T-cell (primary cell): ENCODE results near the gene OR6S1. TPM values are rescaled to one million over a fixed set of nuclear protein-coding genes. Genes with fewer than 3 reads are reported as not detected.

Experiments
- ATAC-seq, 4 experiments: fragments of 200-7000 bp in 3 of 4; fragments of 150-1000 bp in 1 of 4; cut with Tn5 transposase; replicated peaks in 1 of 4; 1 replicate in 3 of 4; 2 replicates in 1 of 4; pipeline ENCODE4 v1.10.0; 2021; ENCODE audit warnings: moderate library complexity in 3 of 4, mild to moderate bottlenecking in 2 of 4, moderate number of reproducible peaks in 1 of 4
- CTCF ChIA-PET, 2 donors: fragments of 300-600 bp; sonication (Branson Sonifier 250); formaldehyde crosslinking; loops; one replicate each; lab custom pipeline; 2022; ENCODE audit warnings: antibody characterized with exemption in 2 of 2; lab: Charles Lee
- POLR2A ChIA-PET, 2 donors: fragments of 300-600 bp; sonication (Branson Sonifier 250); formaldehyde crosslinking; loops; one replicate each; lab custom pipeline; 2022; ENCODE audit warnings: antibody characterized with exemption in 2 of 2; lab: Charles Lee
- DNase-seq, 35 experiments: peaks; one replicate each; pipeline versions ENCODE4 v3.0.0 to v3.0.0-alpha.2; 2013 to 2023
- H3K27ac ChIP-seq: one replicate; pipeline ENCODE4 v1.5.1; 2013; ENCODE audit warnings: low read length
- H3K27me3 ChIP-seq, 2 experiments: replicated peaks in 1 of 2; 1 replicate in 1 of 2; 2 replicates in 1 of 2; pipeline versions ENCODE4 v1.6.1 to v1.7.0; 2013; ENCODE audit warnings: low read length in 1 of 2, mixed read lengths in 1 of 2; ENCODE audit not compliant: control insufficient read depth in 2 of 2, insufficient read depth in 2 of 2; ENCODE audit errors: extremely low read depth in 1 of 2
- H3K36me3 ChIP-seq, 2 donors: 1 replicate in 1 of 2; 2 replicates in 1 of 2; pipeline versions ENCODE4 v1.6.1 to v1.7.0; 2013; ENCODE audit warnings: low read length in 1 of 2; ENCODE audit not compliant: control insufficient read depth in 2 of 2, insufficient read depth in 1 of 2; ENCODE audit errors: extremely low read depth in 1 of 2
- H3K4me1 ChIP-seq, 2 experiments: 1 replicate in 1 of 2; 2 replicates in 1 of 2; pipeline versions ENCODE4 v1.6.1 to v1.7.0; 2013; ENCODE audit warnings: low read length in 2 of 2, mixed read lengths in 1 of 2; ENCODE audit not compliant: insufficient read depth in 2 of 2, control insufficient read depth in 1 of 2; ENCODE audit errors: extremely low read depth in 1 of 2
- H3K4me3 ChIP-seq, 2 donors: 1 replicate in 1 of 2; 2 replicates in 1 of 2; pipeline versions ENCODE4 v1.5.1 to v1.7.0; 2013; ENCODE audit warnings: mild to moderate bottlenecking in 2 of 2, low read length in 1 of 2, moderate library complexity in 1 of 2; ENCODE audit not compliant: control insufficient read depth in 1 of 2; ENCODE audit errors: extremely low read depth in 1 of 2
- H3K9me3 ChIP-seq: 2 replicates; pipeline ENCODE4 v1.7.0; 2013
- H3K27ac Mint-ChIP-seq, 2 donors: one replicate each; pipeline ENCODE4 v1.8.0; 2020 to 2021; ENCODE audit warnings: mild to moderate bottlenecking in 2 of 2, mixed read lengths in 2 of 2
- H3K27me3 Mint-ChIP-seq, 2 donors: one replicate each; pipeline ENCODE4 v1.8.0; 2021 to 2022; ENCODE audit warnings: mixed read lengths in 2 of 2
- H3K36me3 Mint-ChIP-seq: one replicate; pipeline ENCODE4 v1.8.0; 2021; ENCODE audit warnings: mixed read lengths
- H3K4me1 Mint-ChIP-seq, 3 donors: one replicate each; pipeline ENCODE4 v1.8.0; 2020 to 2022; ENCODE audit warnings: mixed read lengths in 3 of 3, mild to moderate bottlenecking in 1 of 3
- H3K4me3 Mint-ChIP-seq, 3 donors: one replicate each; pipeline ENCODE4 v1.8.0; 2020 to 2022; ENCODE audit warnings: mild to moderate bottlenecking in 3 of 3, mixed read lengths in 3 of 3, moderate library complexity in 3 of 3
- H3K9me3 Mint-ChIP-seq, 3 donors: one replicate each; pipeline ENCODE4 v1.8.0; 2020 to 2022; ENCODE audit warnings: mixed read lengths in 3 of 3
- WGBS: methylation state at CpG from one replicate; pipeline ENCODE4 v1.1.5; 2013; ENCODE audit warnings: missing lambda C conversion rate; ENCODE audit not compliant: insufficient coverage; 5-methylcytosine and 5-hydroxymethylcytosine counted together
- total RNA-seq, 35 experiments: library from RNA in 6 of 35; stranded (reverse) in 6 of 35; fragments of 120-200 nt in 1 of 35; gene quantifications; one replicate each; pipeline versions ENCODE4 v1.2.1 to v1.2.4 and lab custom pipeline; 2013 to 2026

Gene OR6S1
- total RNA-seq, 5 donors from 2014 or later (not counting 1 experiment from before 2014, with no cell fraction given), result not detected

DNA sequence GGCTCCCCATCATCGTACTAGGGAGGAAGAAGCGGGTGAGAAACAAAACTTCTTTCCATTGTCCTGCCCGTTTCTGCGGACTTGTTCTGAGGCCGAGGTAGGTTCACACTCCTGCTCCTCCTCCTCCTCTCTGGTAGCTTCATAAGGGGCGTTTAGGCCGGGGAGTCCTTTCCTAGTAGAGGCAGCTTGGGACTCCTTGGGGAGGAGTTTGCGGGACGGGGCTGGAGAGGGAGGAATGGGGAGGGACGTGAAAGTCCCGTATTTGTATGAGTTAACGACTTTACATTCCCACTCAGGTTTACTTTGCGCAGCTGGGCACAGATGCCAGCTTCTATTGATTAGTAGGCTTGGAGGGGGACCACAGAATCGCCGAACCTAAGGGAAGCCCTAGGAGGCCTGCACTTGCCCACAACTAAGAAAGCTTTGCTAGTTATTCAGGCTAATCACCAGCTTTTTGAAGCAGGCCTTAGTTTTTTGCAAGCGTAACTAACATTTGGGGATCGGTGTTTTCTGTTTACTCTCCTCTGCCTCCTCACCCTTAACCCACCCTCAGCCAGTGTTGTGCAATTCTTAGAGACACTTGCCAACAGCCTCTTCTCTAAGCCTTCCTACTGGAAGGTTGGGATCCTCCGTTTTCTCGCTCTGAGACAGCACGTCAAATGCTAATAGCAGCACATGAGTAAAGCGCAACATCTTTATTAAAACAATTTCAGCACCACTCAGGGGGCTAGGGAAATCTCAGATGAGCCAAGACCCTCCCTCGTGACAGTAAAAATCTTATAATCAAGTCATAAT is 43.4 kb upstream of the OR6S1 start:
- ATAC-seq, result no peak
- WGBS, result 72% methylated on average over 12 of the region's 22 CpGs
- no peaks in the 10 kb centered on the region for H3K27me3 Mint-ChIP-seq
- peaks cover 14 to 43% of the 10 kb centered on the region in 2 experiments for H3K4me1 ChIP-seq
- H3K9me3 Mint-ChIP-seq, result no peaks in the 10 kb centered on the region
- H3K4me3 ChIP-seq, result peak overlapping the region; percentile 68 to 98
- ChIA-PET POLR2A (interaction anchor here in 1 of 2 donors (2.1 kb wide), 1 partner anchor 72 kb away, joined by 7 read pairs; no protein-coding TSS in a partner anchor), CTCF (interaction anchor here (1.0 to 4.7 kb wide), 4 partner anchors 22 to 357 kb away, joined by 3 to 34 read pairs (median 4); partner anchors contain the start of gene PARP2 (in 1 of the 2))
- H3K4me1 Mint-ChIP-seq, result peaks cover 5 to 28% (median 7%) of the 10 kb centered on the region in 3 donors
- H3K27ac ChIP-seq, result peak overlapping the region; percentile 91
- H3K36me3 ChIP-seq, result no peaks in the 10 kb centered on the region
- no peak overlapping the region for H3K4me3 Mint-ChIP-seq
- DNase-seq, result no peak
- no peaks in the 10 kb centered on the region for H3K9me3 ChIP-seq
- H3K27ac Mint-ChIP-seq, result peak overlapping the region in 1 of 2 donors; percentile 66
- no peaks in the 10 kb centered on the region for H3K27me3 ChIP-seq
- H3K36me3 Mint-ChIP-seq, result no peaks in the 10 kb centered on the region

DNA sequence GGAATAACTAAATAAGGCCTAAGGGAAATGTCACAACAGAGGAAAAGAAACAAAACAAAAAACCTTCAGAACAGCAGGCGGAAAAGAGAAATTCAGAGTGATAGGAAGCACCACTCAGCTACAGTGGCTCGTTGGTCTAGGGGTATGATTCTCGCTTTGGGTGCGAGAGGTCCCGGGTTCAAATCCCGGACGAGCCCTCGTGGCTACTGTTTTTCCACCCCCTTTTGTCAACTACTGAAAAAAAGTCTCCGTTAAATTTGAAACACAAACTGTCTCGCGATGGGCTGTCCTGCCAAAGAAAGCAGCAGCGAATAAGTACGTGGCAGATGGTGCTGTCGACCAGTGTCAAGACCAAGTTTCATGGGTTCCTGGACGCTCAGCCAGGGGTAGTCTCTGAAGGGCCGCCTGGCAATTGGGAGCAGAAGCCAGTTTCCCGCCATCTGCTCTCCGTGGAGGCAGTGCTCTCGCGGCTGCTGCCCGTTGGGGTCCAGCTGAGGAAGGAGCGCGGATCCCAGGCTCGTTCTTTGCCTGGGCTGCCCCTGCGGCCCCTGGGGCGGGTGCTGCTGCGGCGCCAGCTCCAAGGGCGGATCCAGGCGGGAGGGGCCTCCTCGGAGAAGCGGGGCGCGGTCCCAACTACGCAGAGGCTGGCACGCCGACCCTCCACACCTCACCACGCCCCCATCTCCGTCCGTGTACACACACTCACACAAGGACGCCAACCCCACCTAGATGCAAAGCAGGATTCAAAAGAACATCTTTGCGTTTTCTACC is 42.6 kb upstream of the OR6S1 start, which contains the start of gene RNASE4:
TSS of gene RNASE4 (plus strand) at position 670 of the 771 bp plus-strand sequence. CDS start 14,812 bp downstream, outside the sequence.
- H3K4me1 ChIP-seq, result peaks cover 17 to 46% of the 10 kb centered on the region in 2 experiments
- no peaks in the 10 kb centered on the region for H3K27me3 ChIP-seq
- no peaks in the 10 kb centered on the region for H3K9me3 ChIP-seq
- H3K27ac ChIP-seq, result peak within 1 kb of the TSS; percentile 91
- POLR2A ChIA-PET, result interaction anchor here in 1 of 2 donors (1.0 to 2.1 kb wide), 3 partner anchors 71 to 341 kb away, joined by 3 to 12 read pairs (median 7); partner anchors contain the start of genes APEX1 and PARP2
- DNase-seq (peak; percentile 54 to 90 (median 75)), ATAC-seq (peak; percentile 26 to 42 (median 30))
- Mint-ChIP-seq H3K4me1 (peaks cover 5 to 28% (median 7%) of the 10 kb centered on the region in 3 donors), H3K4me3 (no peak within 1 kb of the TSS), H3K9me3 (no peaks in the 10 kb centered on the region), H3K27me3 (no peaks in the 10 kb centered on the region), H3K27ac (peak within 1 kb of the TSS in 1 of 2 donors; percentile 66), H3K36me3 (no peaks in the 10 kb centered on the region)
- CTCF ChIA-PET, result interaction anchor here (0.8 to 4.7 kb wide), 12 partner anchors 20 to 356 kb away, joined by 3 to 35 read pairs (median 4); partner anchors contain the start of genes APEX1 (in 1 of the 2), PARP2 (in 1 of the 2) and PIP4P1 (in 1 of the 2)
- WGBS, result under 1% methylated on average over 33 of the region's 42 CpGs
- peak within 1 kb of the TSS; percentile 68 to 98 for H3K4me3 ChIP-seq
- H3K36me3 ChIP-seq, result no peaks in the 10 kb centered on the region

DNA sequence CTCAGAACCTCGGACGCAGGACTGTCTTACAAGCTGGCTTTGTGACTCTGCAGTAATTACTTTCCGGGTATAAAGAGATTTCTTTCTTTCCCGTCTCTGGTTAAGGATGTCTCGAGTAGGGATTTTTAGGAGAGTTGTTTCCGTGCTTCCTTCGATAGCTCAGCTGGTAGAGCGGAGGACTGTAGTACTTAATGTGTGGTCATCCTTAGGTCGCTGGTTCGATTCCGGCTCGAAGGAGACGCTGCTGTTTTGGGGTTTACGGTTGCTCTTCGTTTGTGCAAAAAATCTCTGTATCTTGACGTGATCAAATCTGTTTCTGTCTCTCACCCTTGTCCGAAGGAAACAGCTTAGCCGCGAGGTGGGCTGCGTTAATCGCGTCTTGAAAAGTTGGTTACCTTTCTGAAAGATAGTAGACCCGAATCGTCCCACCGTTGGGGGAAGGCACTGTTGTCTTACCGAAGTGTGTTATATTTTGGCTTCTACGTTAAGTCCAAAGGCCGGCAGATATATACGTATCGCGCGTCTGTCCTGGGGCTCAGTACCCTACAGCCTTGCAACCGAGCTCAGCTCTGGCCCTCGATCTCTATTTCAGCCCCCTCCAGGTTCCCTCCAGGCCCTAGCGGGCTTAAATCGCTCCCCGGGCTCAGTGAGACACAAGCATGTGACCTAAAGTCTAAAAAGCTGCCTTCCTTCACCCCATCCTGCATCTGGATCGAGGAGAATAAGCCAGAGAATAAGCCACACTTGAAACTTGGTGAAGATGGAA is 41.8 kb upstream of the OR6S1 start:
- Mint-ChIP-seq H3K36me3 (no peaks in the 10 kb centered on the region), H3K27ac (no peak overlapping the region), H3K27me3 (no peaks in the 10 kb centered on the region), H3K9me3 (no peaks in the 10 kb centered on the region), H3K4me1 (peaks cover 5 to 28% (median 7%) of the 10 kb centered on the region in 3 donors), H3K4me3 (no peak overlapping the region)
- Histone ChIP-seq H3K36me3 (no peaks in the 10 kb centered on the region), H3K27me3 (no peaks in the 10 kb centered on the region), H3K4me1 (peaks cover 17 to 46% of the 10 kb centered on the region in 2 experiments), H3K9me3 (no peaks in the 10 kb centered on the region), H3K4me3 (peak overlapping the region; percentile 68 to 98), H3K27ac (peak overlapping the region; percentile 91)
- WGBS, result 0% methylated on average over 22 of the region's 38 CpGs
- peak; percentile 61 to 88 (median 73) for DNase-seq
- ChIA-PET POLR2A (interaction anchor here in 1 of 2 donors (1.0 to 2.1 kb wide), 3 partner anchors 70 to 340 kb away, joined by 3 to 12 read pairs (median 7); partner anchors contain the start of genes APEX1 and PARP2), CTCF (interaction anchor here in 1 of 2 donors (0.7 to 4.7 kb wide), 14 partner anchors 8 to 355 kb away, joined by 3 to 35 read pairs (median 4); partner anchors contain the start of genes APEX1, PARP2 and PIP4P1)
- ATAC-seq, result peak; percentile 45 to 55 (median 48)

DNA sequence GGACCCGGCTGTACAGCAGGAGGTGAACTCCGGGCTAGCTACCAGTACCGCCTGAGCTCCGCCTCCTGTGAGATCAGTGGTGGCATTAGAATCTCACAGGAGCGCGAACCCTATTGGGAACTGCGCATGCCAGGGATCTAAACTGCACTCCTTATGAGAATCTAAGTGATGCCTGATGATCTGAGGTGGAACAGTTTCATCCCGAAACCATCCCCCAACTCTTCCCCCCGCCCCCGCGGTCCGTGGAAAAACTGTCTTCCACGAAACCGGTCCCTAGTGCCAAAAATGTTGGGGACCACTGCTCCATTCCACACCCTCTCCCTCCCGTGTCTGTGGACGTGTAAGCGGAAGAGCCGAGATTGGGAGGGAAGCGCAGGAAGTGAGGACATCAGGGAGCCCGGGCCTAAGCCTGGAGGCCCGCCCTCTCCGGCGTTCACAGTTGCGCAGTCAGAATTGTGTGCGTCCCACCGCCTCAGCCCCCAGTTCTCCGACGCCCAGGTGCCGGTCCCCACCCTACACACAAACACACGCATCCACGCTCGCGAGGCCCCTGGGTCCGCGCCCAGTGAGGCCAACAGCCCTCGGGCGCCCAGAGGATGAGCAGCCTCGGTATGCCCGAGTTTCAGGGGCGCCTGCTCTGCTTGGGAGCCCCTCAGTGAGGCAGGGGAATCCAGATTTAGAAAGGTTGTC is 41.1 kb upstream of the OR6S1 start:
- CTCF ChIA-PET, result interaction anchor here in 1 of 2 donors (0.7 to 4.7 kb wide), 16 partner anchors 8 to 357 kb away, joined by 3 to 35 read pairs (median 6); partner anchors contain the start of genes PARP2 and PIP4P1
- Mint-ChIP-seq H3K27me3 (no peaks in the 10 kb centered on the region), H3K4me1 (peaks cover 5 to 28% (median 7%) of the 10 kb centered on the region in 3 donors), H3K36me3 (no peaks in the 10 kb centered on the region), H3K9me3 (no peaks in the 10 kb centered on the region), H3K4me3 (no peak overlapping the region), H3K27ac (no peak overlapping the region)
- POLR2A ChIA-PET, result interaction anchor here in 1 of 2 donors (0.8 to 2.1 kb wide), 4 partner anchors 9 to 356 kb away, joined by 3 to 7 read pairs (median 4); partner anchors contain the start of gene APEX1
- no peaks in the 10 kb centered on the region for H3K36me3 ChIP-seq
- ATAC-seq, result peak; percentile 68 to 73 (median 72)
- H3K4me3 ChIP-seq, result peak overlapping the region; percentile 68 to 98
- H3K27me3 ChIP-seq, result no peaks in the 10 kb centered on the region
- no peaks in the 10 kb centered on the region for H3K9me3 ChIP-seq
- DNase-seq, result peak; percentile 67 to 91 (median 76)
- H3K4me1 ChIP-seq, result peaks cover 17 to 46% of the 10 kb centered on the region in 2 experiments
- peak overlapping the region; percentile 91 for H3K27ac ChIP-seq
- 0% methylated on average over 21 of the region's 40 CpGs for WGBS

DNA sequence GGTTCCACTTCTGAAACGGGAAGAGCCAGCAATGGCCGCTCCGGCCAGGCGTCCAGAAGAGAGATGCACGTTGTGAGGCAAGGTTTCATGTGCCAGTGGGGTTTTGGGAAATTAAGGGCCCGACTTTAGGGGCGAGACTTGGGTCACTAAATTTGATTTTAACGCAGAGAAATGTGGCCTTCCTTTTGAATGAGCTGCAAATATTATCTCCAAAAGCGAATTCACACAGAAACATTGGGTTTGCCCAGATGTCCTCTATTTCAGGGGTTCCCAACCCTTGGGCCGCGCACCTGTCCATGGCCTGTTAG is 40.6 kb upstream of the OR6S1 start:
- no peak for ATAC-seq
- no peaks in the 10 kb centered on the region for H3K27me3 Mint-ChIP-seq
- peaks cover 5 to 28% (median 7%) of the 10 kb centered on the region in 3 donors for H3K4me1 Mint-ChIP-seq
- no peaks in the 10 kb centered on the region for H3K9me3 Mint-ChIP-seq
- no peak for DNase-seq
- H3K36me3 Mint-ChIP-seq, result no peaks in the 10 kb centered on the region
- Histone ChIP-seq H3K36me3 (no peaks in the 10 kb centered on the region), H3K9me3 (no peaks in the 10 kb centered on the region), H3K27ac (peak overlapping the region; percentile 91), H3K4me1 (peaks cover 17 to 46% of the 10 kb centered on the region in 2 experiments), H3K4me3 (peak overlapping the region; percentile 68 to 98), H3K27me3 (no peaks in the 10 kb centered on the region)
- H3K27ac Mint-ChIP-seq, result no peak overlapping the region
- CTCF ChIA-PET, result interaction anchor here in 1 of 2 donors (0.8 to 4.7 kb wide), 14 partner anchors 9 to 376 kb away, joined by 3 to 35 read pairs (median 6); partner anchors contain the start of gene TTC5
- no peak overlapping the region for H3K4me3 Mint-ChIP-seq
- 4% methylated on average over 8 of the region's 11 CpGs for WGBS
- POLR2A ChIA-PET, result interaction anchor here (0.6 to 1.6 kb wide), 7 partner anchors 9 to 1888 kb away, joined by 3 to 5 read pairs (median 4); partner anchors contain the start of genes CCNB1IP1 (in 1 of the 2), PARP2 (in 1 of the 2) and PIP4P1 (in 1 of the 2)
